ENCODE results near the gene MYO15B. TPM values are rescaled to one million over a fixed set of nuclear protein-coding genes. Genes with fewer than 3 reads are reported as not detected.
A peak's percentile ranks its signal among the peaks of the same experiment; 100 is the strongest.

The MYO15B gene
- total and polyA plus RNA-seq, 2 experiments from 2014 or later = 1.3 to 7.2 TPM

DNA sequence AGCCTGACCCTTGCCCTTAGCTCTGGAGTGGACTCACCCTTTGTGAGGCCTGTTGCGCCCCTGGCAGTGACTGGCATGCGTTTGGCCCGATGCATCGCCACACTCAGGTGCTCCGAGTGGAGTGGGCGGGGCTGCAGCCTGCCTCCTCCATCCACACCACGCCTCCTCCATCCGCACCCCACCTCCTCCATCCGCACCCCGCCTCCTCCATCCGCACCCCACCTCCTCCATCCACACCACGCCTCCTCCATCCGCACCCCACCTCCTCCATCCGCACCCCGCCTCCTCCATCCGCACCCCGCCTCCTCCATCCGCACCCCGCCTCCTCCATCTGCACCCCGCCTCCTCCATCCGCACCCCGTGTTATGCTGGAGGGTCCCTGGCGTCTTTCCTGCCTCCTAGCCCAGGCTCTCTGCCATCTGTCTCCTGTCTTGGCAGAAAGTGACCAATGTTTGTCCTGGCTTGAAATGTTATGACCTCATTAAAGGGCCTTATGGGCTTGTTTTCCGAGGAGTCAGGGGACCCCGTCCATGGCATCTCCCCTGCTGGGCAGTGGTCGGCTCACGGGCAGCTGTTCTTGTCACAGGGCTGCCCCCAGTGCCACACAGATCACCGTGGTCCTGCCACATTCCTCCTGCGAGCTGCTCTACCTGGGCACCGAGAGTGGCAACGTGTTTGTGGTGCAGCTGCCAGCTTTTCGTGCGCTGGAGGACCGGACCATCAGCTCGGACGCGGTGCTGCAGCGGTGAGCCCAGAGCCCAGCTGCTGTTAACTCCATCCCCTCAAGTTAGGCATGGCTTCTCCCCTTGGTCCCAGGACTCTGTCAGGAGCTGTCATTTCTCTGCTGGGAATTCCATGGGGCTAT, 28.7 kb upstream of the MYO15B start:
- H4K20me1 ChIP-seq (ENCODE audit: insufficient read depth) = no peaks in the 10 kb centered on the region
- no peaks in the 10 kb centered on the region for H3K36me3 ChIP-seq (ENCODE audit: low read depth)
- H3K79me2 ChIP-seq (ENCODE audit: insufficient read depth) = no peaks in the 10 kb centered on the region
- no peak overlapping the region for H3K9ac ChIP-seq
- H2AFZ ChIP-seq = no peak overlapping the region
- H3K9me3 ChIP-seq (ENCODE audit: low read depth) = no peaks in the 10 kb centered on the region
- DNase-seq = no peak
- no peaks in the 10 kb centered on the region for H3K27me3 ChIP-seq (replicated peaks; ENCODE audit: insufficient read depth)
- no peaks in the 10 kb centered on the region for H3F3A ChIP-seq (ENCODE audit: insufficient read depth)
- H3K9me2 ChIP-seq (ENCODE audit: insufficient read depth) = no peaks in the 10 kb centered on the region
- no peak for TF ChIP-seq EZH2 (IDR thresholded peaks at IDR 0.05; ENCODE audit: insufficient read depth, poor library complexity, severe bottlenecking)
- no peak for TF ChIP-seq EZH2phosphoT487 (IDR thresholded peaks at IDR 0.05; ENCODE audit: insufficient read depth, low read depth)
- in situ Hi-C loops (cut with MboI) = no loop called here
- no peak overlapping the region for H3K27ac ChIP-seq
- H3K4me1 ChIP-seq (ENCODE audit: insufficient read depth) = 0 out of 2 replicates have a peak, but pooled peaks cover 5% of the 10 kb centered on the region
- WGBS, 2 experiments (ENCODE audit: low coverage in 1 of 2, low lambda C conversion rate in 2 of 2, missing lambda C conversion rate in 2 of 2) = 63 to 68% methylated on average over 25 to 38 of the region's 38 CpGs
- H3K4me2 ChIP-seq (ENCODE audit: unreplicated experiment) = no peak overlapping the region
- no peak overlapping the region for H3K4me3 ChIP-seq

DNA sequence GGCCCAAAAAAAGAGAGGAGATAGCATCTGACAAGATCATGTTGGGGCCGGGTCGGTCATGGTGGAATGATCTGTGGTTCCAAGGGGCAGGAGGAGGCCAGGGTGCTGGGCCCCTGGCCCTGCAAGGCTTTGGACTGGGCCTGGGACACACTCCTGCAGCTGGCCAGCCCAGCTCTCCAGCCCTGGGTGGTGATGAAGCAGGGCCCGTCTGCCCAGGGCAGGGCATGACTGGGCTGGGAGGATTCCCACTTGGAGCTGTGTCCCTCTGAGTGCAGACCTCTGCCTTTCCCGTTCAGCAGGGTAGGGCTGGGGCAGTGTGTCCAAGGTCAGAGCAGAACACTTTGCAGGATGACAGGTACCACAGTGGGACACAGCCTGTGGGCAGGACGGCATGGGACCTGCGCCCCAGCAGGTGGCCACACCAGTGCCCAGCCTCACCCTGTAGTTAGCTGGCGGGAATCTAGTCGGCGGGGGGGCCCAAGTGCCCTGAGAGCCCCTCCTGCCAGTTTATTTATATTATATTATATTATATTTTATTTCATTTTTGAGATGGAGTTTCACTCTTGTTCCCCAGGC, 27.6 kb upstream of the MYO15B start:
- no peak overlapping the region for H3K4me3 ChIP-seq
- no peak overlapping the region for H3K9ac ChIP-seq
- no peaks in the 10 kb centered on the region for H3K27me3 ChIP-seq (replicated peaks; ENCODE audit: insufficient read depth)
- H3K79me2 ChIP-seq (ENCODE audit: insufficient read depth) = no peaks in the 10 kb centered on the region
- H3F3A ChIP-seq (ENCODE audit: insufficient read depth) = no peaks in the 10 kb centered on the region
- no peaks in the 10 kb centered on the region for H3K9me2 ChIP-seq (ENCODE audit: insufficient read depth)
- H3K9me3 ChIP-seq (ENCODE audit: low read depth) = no peaks in the 10 kb centered on the region
- H3K4me1 ChIP-seq (ENCODE audit: insufficient read depth) = 0 out of 2 replicates have a peak, but pooled peaks cover 5% of the 10 kb centered on the region
- in situ Hi-C loops (cut with MboI) = no loop called here
- H3K27ac ChIP-seq = no peak overlapping the region
- no peaks in the 10 kb centered on the region for H4K20me1 ChIP-seq (ENCODE audit: insufficient read depth)
- TF ChIP-seq EZH2phosphoT487 (IDR thresholded peaks at IDR 0.05; ENCODE audit: insufficient read depth, low read depth) (no peak), EZH2 (IDR thresholded peaks at IDR 0.05; ENCODE audit: insufficient read depth, poor library complexity, severe bottlenecking) (no peak)
- 60 to 73% methylated on average over 8 to 9 of the region's 9 CpGs for WGBS, 2 experiments (ENCODE audit: low coverage in 1 of 2, low lambda C conversion rate in 2 of 2, missing lambda C conversion rate in 2 of 2)
- no peaks in the 10 kb centered on the region for H3K36me3 ChIP-seq (ENCODE audit: low read depth)
- no peak overlapping the region for H2AFZ ChIP-seq
- H3K4me2 ChIP-seq (ENCODE audit: unreplicated experiment) = no peak overlapping the region
- DNase-seq = no peak

DNA sequence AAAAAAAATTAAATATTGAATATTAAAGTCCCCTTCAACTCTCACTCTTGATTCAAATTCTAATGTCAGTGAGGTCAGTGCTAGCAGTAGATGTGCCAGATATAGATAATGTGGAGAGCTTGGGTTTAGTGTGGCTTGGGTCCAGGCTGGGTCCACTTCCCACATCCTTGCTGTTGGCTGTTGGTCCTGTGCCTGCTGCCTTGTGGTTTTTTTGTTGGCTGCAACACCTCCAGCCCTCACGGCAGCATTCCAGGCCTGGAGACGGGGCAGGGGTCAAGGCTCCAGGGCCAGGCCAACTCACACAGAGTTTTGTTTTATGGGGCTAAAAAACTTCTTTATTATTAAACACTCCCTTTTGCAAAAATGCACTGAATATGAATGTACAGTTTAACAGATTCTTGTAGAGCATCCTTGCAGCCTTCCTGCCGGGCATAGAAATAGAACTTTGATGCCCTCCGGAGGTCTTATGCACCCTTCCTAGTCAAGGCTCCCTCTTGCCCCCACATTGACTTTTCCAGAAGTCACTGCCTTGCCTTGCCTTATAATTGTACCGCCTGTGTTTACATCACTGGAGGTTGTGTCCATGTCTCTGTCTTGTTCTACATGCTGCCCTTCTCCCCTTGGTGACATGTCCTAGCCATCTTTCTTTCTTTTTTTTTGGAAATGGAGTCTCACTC, 25.5 kb upstream of the MYO15B start:
- Histone ChIP-seq H3K27ac (no peak overlapping the region), H2AFZ (no peak overlapping the region), H3K9me2 (ENCODE audit: insufficient read depth) (no peaks in the 10 kb centered on the region), H3K27me3 (replicated peaks; ENCODE audit: insufficient read depth) (no peaks in the 10 kb centered on the region; the same call in 1 of the 2 replicates), H3K9me3 (ENCODE audit: low read depth) (no peaks in the 10 kb centered on the region), H4K20me1 (ENCODE audit: insufficient read depth) (no peaks in the 10 kb centered on the region), H3K36me3 (ENCODE audit: low read depth) (no peaks in the 10 kb centered on the region), H3F3A (ENCODE audit: insufficient read depth) (no peaks in the 10 kb centered on the region), H3K4me1 (ENCODE audit: insufficient read depth) (0 out of 2 replicates have a peak, but pooled peaks cover 5% of the 10 kb centered on the region), H3K4me3 (no peak overlapping the region), H3K4me2 (ENCODE audit: unreplicated experiment) (no peak overlapping the region), H3K9ac (no peak overlapping the region), H3K79me2 (ENCODE audit: insufficient read depth) (no peaks in the 10 kb centered on the region)
- in situ Hi-C loops (cut with MboI) = no loop called here
- 46 to 49% methylated on average over 5 of the region's 5 CpGs for WGBS, 2 experiments (ENCODE audit: low coverage in 1 of 2, low lambda C conversion rate in 2 of 2, missing lambda C conversion rate in 2 of 2)
- DNase-seq = peak; percentile 16
- TF ChIP-seq EZH2phosphoT487 (IDR thresholded peaks at IDR 0.05; ENCODE audit: insufficient read depth, low read depth) (no peak), EZH2 (IDR thresholded peaks at IDR 0.05; ENCODE audit: insufficient read depth, poor library complexity, severe bottlenecking) (no peak)

DNA sequence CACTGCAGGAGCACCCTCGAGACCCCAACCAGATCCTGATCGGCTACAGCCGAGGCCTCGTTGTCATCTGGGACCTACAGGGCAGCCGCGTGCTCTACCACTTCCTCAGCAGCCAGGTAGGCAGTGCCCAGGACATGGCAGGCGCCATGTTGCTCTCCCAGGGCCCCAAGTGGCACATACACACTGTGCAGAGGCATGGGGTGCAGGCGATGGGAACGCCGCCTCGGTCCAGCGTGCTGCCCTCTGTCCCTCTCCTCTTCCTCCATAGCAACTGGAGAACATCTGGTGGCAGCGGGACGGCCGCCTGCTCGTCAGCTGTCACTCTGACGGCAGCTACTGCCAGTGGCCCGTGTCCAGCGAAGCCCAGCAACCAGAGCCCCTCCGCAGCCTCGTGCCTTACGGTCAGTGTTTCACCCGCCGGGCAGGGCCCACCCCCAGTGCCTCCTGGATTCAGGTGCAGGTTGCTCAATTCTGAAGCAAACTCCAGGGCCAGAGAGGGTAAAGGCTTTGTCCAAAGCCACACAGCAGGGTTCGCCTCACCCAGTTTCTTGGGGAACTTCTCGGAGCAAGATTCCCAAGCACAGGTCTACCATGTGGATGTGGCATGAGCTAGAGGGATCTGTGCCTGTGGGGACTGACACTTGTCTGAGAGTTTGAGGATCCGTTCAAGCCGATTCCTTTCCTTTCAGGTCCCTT, 24.4 kb upstream of the MYO15B start:
- 67 to 68% methylated on average over 27 to 28 of the region's 28 CpGs for WGBS, 2 experiments (ENCODE audit: low coverage in 1 of 2, low lambda C conversion rate in 2 of 2, missing lambda C conversion rate in 2 of 2)
- Histone ChIP-seq H3K79me2 (ENCODE audit: insufficient read depth) (no peaks in the 10 kb centered on the region), H3K27me3 (replicated peaks; ENCODE audit: insufficient read depth) (peaks cover 2% of the 10 kb centered on the region; the same call in 1 of the 2 replicates), H3F3A (ENCODE audit: insufficient read depth) (no peaks in the 10 kb centered on the region), H4K20me1 (ENCODE audit: insufficient read depth) (no peaks in the 10 kb centered on the region), H3K4me3 (no peak overlapping the region), H3K9ac (no peak overlapping the region), H3K9me2 (ENCODE audit: insufficient read depth) (no peaks in the 10 kb centered on the region), H3K9me3 (ENCODE audit: low read depth) (no peaks in the 10 kb centered on the region), H3K27ac (no peak overlapping the region), H2AFZ (no peak overlapping the region), H3K36me3 (ENCODE audit: low read depth) (no peaks in the 10 kb centered on the region), H3K4me1 (ENCODE audit: insufficient read depth) (0 out of 2 replicates have a peak, but pooled peaks cover 5% of the 10 kb centered on the region), H3K4me2 (ENCODE audit: unreplicated experiment) (no peak overlapping the region)
- in situ Hi-C loops (cut with MboI) = no loop called here
- TF ChIP-seq EZH2phosphoT487 (IDR thresholded peaks at IDR 0.05; ENCODE audit: insufficient read depth, low read depth) (no peak), EZH2 (IDR thresholded peaks at IDR 0.05; ENCODE audit: insufficient read depth, poor library complexity, severe bottlenecking) (no peak)
- DNase-seq = no peak
